ENCODE data around the gene KDM8.
"Not testable (repeated sequence)": the region's sequence is repeated elsewhere in the genome, so short reads cannot be mapped to it uniquely, and the experiment has no call there.

Gene KDM8

GRCh38 chr16:27200914-27201313 lies 2.4 kb upstream of the KDM8 start:
- H3K27ac ChIP-seq (ENCODE audit: low read depth in 2 of 2, low read length in 2 of 2); H3K9me3 ChIP-seq (ENCODE audit: control insufficient read depth in 2 of 2, low read length in 2 of 2); H3K27me3 ChIP-seq (ENCODE audit: control insufficient read depth in 2 of 2, insufficient read depth in 2 of 2, low read length in 2 of 2); H3K9ac ChIP-seq (ENCODE audit: low read depth in 1 of 2, low read length in 2 of 2); H3K36me3 ChIP-seq (ENCODE audit: control insufficient read depth in 2 of 2, insufficient read depth in 2 of 2, low read length in 2 of 2); H3K4me3 ChIP-seq (ENCODE audit: low read length in 2 of 2): not testable (repeated sequence)
- peaks cover 9 to 16% of the 10 kb centered on the region in 2 donors for H3K4me1 ChIP-seq (ENCODE audit: control insufficient read depth in 2 of 2, insufficient read depth in 2 of 2, low read length in 2 of 2)

DNA sequence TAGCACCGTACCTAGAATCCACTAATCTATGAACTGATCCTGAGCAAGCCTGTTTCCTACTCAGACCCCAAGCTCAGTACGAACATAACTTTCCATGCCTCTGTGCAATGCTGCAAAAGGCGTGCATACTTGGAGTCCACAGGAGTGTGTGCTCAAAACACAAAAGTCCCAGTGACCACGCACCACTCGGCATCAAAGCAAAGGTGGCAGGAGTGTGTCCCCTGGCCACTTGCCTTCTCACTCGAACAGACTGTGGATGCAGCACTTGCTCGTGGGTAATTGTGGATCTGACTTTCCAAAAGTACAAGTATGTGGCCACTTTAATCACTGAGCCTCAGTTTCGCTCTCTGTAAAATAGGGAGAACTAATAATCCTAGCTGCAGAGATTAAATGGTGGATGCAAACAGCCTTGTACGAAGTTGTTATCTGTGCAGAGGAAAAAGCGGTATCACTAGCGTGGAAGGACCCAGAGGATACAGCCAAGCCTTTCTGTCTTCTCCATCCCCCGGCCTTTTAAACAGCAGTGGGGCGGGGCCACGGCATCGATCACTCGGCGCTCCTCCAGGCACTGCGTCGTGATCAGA lies 311 bp upstream of the KDM8 start:
- H3K27ac ChIP-seq (ENCODE audit: low read depth in 2 of 2, low read length in 2 of 2), result peak overlapping the region; percentile 99 to 100

GRCh38 chr16:27204312-27204915 lies 1.1 kb downstream of the KDM8 start:
- Histone ChIP-seq H3K9ac (ENCODE audit: low read depth in 1 of 2, low read length in 2 of 2) (peak overlapping the region; percentile 96 to 98), H3K27me3 (ENCODE audit: control insufficient read depth in 2 of 2, insufficient read depth in 2 of 2, low read length in 2 of 2) (no peaks in the 10 kb centered on the region), H3K4me1 (ENCODE audit: control insufficient read depth in 2 of 2, insufficient read depth in 2 of 2, low read length in 2 of 2) (peaks cover 13 to 30% of the 10 kb centered on the region in 2 donors), H3K4me3 (ENCODE audit: low read length in 2 of 2) (peak overlapping the region; percentile 94 to 96), H3K36me3 (ENCODE audit: control insufficient read depth in 2 of 2, insufficient read depth in 2 of 2, low read length in 2 of 2) (no peaks in the 10 kb centered on the region), H3K9me3 (ENCODE audit: control insufficient read depth in 2 of 2, low read length in 2 of 2) (no peaks in the 10 kb centered on the region), H3K27ac (ENCODE audit: low read depth in 2 of 2, low read length in 2 of 2) (peak overlapping the region; percentile 99 to 100)

More for the DNA sequence above, 311 bp upstream of the KDM8 start:
- Histone ChIP-seq H3K4me1 (ENCODE audit: control insufficient read depth in 2 of 2, insufficient read depth in 2 of 2, low read length in 2 of 2) (peaks cover 6 to 17% of the 10 kb centered on the region in 2 donors), H3K27me3 (ENCODE audit: control insufficient read depth in 2 of 2, insufficient read depth in 2 of 2, low read length in 2 of 2) (no peaks in the 10 kb centered on the region), H3K9ac (ENCODE audit: low read depth in 1 of 2, low read length in 2 of 2) (peak overlapping the region; percentile 92 to 99), H3K4me3 (ENCODE audit: low read length in 2 of 2) (peak overlapping the region; percentile 96 to 98), H3K9me3 (ENCODE audit: control insufficient read depth in 2 of 2, low read length in 2 of 2) (no peaks in the 10 kb centered on the region), H3K36me3 (ENCODE audit: control insufficient read depth in 2 of 2, insufficient read depth in 2 of 2, low read length in 2 of 2) (no peaks in the 10 kb centered on the region)

DNA sequence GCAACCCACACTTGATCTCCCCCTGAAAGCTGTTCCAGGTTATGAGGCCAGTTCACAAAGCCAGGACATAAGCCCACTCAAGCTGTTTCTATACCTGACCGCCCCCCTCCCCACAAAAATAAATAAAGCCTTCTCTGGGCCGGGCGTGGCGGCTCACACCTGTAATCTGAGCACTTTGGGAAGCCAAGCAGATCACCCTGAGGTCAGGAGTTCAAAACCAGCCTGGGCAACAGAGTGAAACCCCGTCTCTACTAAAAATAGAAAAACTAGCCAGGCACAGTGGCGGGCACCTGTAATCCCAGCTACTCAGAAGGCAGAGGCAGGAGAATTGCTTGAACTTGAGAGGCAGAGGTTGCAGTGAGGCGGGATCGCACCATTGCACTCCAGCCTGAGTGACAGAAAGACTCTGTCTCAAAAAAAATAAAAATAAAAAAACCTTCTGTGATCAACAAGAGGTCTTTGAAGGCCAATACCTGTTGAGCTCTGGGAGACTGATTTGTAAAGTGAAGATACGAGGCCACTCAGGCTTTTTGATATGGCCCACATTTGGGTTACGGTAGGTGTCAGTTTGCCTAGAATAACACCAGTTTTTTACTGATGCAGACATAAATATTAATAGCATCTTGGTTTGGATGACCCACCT lies 2.2 kb downstream of the KDM8 start:
- Histone ChIP-seq H3K36me3 (ENCODE audit: control insufficient read depth in 2 of 2, insufficient read depth in 2 of 2, low read length in 2 of 2) (peaks cover 5 to 7% of the 10 kb centered on the region in 2 donors), H3K9me3 (ENCODE audit: control insufficient read depth in 2 of 2, low read length in 2 of 2) (no peaks in the 10 kb centered on the region), H3K27me3 (ENCODE audit: control insufficient read depth in 2 of 2, insufficient read depth in 2 of 2, low read length in 2 of 2) (no peaks in the 10 kb centered on the region), H3K4me3 (ENCODE audit: low read length in 2 of 2) (no peak overlapping the region), H3K4me1 (ENCODE audit: control insufficient read depth in 2 of 2, insufficient read depth in 2 of 2, low read length in 2 of 2) (peaks cover 13 to 31% of the 10 kb centered on the region in 2 donors), H3K27ac (ENCODE audit: low read depth in 2 of 2, low read length in 2 of 2) (no peak overlapping the region), H3K9ac (ENCODE audit: low read depth in 1 of 2, low read length in 2 of 2) (no peak overlapping the region)

- H3K9ac ChIP-seq (ENCODE audit: low read depth in 1 of 2, low read length in 2 of 2); H3K9me3 ChIP-seq (ENCODE audit: control insufficient read depth in 2 of 2, low read length in 2 of 2); H3K4me3 ChIP-seq (ENCODE audit: low read length in 2 of 2); H3K27ac ChIP-seq (ENCODE audit: low read depth in 2 of 2, low read length in 2 of 2); H3K27me3 ChIP-seq (ENCODE audit: control insufficient read depth in 2 of 2, insufficient read depth in 2 of 2, low read length in 2 of 2): not testable (repeated sequence)
- Histone ChIP-seq H3K4me1 (ENCODE audit: control insufficient read depth in 2 of 2, insufficient read depth in 2 of 2, low read length in 2 of 2) (peaks cover 13 to 31% of the 10 kb centered on the region in 2 donors), H3K36me3 (ENCODE audit: control insufficient read depth in 2 of 2, insufficient read depth in 2 of 2, low read length in 2 of 2) (peaks cover 6 to 12% of the 10 kb centered on the region in 2 donors)
These were observed 3.8 kb downstream of the KDM8 start for GRCh38 chr16:27207121-27207520.

- Histone ChIP-seq H3K4me1 (ENCODE audit: control insufficient read depth in 2 of 2, insufficient read depth in 2 of 2, low read length in 2 of 2) (peaks cover 8 to 27% of the 10 kb centered on the region in 2 donors), H3K36me3 (ENCODE audit: control insufficient read depth in 2 of 2, insufficient read depth in 2 of 2, low read length in 2 of 2) (peaks cover 6 to 12% of the 10 kb centered on the region in 2 donors), H3K9me3 (ENCODE audit: control insufficient read depth in 2 of 2, low read length in 2 of 2) (no peaks in the 10 kb centered on the region), H3K9ac (ENCODE audit: low read depth in 1 of 2, low read length in 2 of 2) (peak overlapping the region in 1 of 2 donors; percentile 5), H3K4me3 (ENCODE audit: low read length in 2 of 2) (peak overlapping the region; percentile 29 to 41), H3K27ac (ENCODE audit: low read depth in 2 of 2, low read length in 2 of 2) (peak overlapping the region; percentile 52 to 85), H3K27me3 (ENCODE audit: control insufficient read depth in 2 of 2, insufficient read depth in 2 of 2, low read length in 2 of 2) (no peaks in the 10 kb centered on the region)
These were observed 4.9 kb downstream of the KDM8 start for GRCh38 chr16:27208081-27208680.

DNA sequence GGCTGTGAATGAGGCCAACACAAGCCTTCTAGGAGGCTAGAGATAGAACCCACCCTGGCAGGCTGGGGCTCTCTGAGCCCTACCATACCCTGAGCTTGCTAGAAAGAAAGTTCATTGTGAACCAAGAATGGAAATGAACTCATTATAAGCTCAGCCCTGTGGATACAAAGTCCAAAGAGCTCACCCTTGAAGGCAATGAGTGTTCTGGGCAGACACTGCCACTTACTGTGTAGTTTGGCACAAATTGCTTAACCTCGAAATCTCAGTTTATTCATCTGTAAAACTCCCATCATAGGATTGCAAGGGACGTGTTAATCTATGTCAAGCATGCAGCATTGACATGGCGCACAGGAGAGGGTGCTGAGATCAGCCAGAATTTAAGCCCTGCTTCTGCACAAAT lies 5.5 kb downstream of the KDM8 start:
- peak overlapping the region; percentile 52 to 85 for H3K27ac ChIP-seq (ENCODE audit: low read depth in 2 of 2, low read length in 2 of 2)
- H3K36me3 ChIP-seq (ENCODE audit: control insufficient read depth in 2 of 2, insufficient read depth in 2 of 2, low read length in 2 of 2), result peaks cover 6 to 12% of the 10 kb centered on the region in 2 donors
- peaks cover 8 to 27% of the 10 kb centered on the region in 2 donors for H3K4me1 ChIP-seq (ENCODE audit: control insufficient read depth in 2 of 2, insufficient read depth in 2 of 2, low read length in 2 of 2)

DNA sequence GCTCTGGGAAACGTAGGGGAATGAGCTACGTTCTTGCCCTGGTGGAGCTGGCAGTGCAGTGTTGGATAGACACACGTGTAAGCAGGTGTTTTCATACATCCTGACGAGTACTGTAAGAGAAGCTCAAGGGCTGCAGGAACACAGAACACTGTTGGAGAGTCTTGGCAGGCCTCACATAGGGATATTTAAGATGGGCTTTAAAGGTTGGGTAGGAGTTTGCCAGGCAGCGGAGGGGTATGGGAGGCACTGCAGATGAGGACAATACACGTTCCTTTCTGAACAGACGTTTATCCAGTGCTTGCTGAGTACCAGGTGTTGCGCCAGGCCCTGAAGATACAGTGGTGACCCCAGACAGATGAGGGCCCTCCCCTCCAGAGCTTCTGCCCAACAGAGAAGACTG lies 6.3 kb downstream of the KDM8 start:
- peaks cover 6 to 14% of the 10 kb centered on the region in 2 donors for H3K36me3 ChIP-seq (ENCODE audit: control insufficient read depth in 2 of 2, insufficient read depth in 2 of 2, low read length in 2 of 2)
- no peaks in the 10 kb centered on the region for H3K9me3 ChIP-seq (ENCODE audit: control insufficient read depth in 2 of 2, low read length in 2 of 2)
- no peak overlapping the region for H3K4me3 ChIP-seq (ENCODE audit: low read length in 2 of 2)
- H3K27ac ChIP-seq (ENCODE audit: low read depth in 2 of 2, low read length in 2 of 2), result no peak overlapping the region
- peaks cover 9 to 28% of the 10 kb centered on the region in 2 donors for H3K4me1 ChIP-seq (ENCODE audit: control insufficient read depth in 2 of 2, insufficient read depth in 2 of 2, low read length in 2 of 2)
- no peak overlapping the region for H3K9ac ChIP-seq (ENCODE audit: low read depth in 1 of 2, low read length in 2 of 2)
- no peaks in the 10 kb centered on the region for H3K27me3 ChIP-seq (ENCODE audit: control insufficient read depth in 2 of 2, insufficient read depth in 2 of 2, low read length in 2 of 2)

More for the DNA sequence above, 5.5 kb downstream of the KDM8 start:
- H3K9me3 ChIP-seq (ENCODE audit: control insufficient read depth in 2 of 2, low read length in 2 of 2), result no peaks in the 10 kb centered on the region
- no peaks in the 10 kb centered on the region for H3K27me3 ChIP-seq (ENCODE audit: control insufficient read depth in 2 of 2, insufficient read depth in 2 of 2, low read length in 2 of 2)
- no peak overlapping the region for H3K9ac ChIP-seq (ENCODE audit: low read depth in 1 of 2, low read length in 2 of 2)
- H3K4me3 ChIP-seq (ENCODE audit: low read length in 2 of 2), result peak overlapping the region; percentile 29 to 41

DNA sequence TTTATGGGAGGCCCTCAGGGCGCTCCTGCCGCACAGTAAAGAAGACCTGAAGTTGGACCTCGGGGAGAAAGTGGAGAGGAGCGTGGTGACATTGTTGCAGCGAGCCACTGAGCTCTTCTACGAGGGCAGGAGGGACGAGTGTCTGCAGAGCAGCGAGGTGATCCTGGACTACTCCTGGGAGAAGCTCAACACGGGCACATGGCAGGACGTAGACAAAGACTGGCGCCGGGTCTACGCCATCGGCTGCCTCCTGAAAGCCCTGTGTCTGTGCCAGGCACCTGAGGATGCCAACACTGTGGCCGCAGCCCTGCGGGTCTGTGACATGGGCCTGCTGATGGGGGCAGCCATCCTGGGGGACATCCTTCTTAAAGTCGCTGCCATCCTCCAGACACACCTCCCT lies 6.8 kb downstream of the KDM8 start:
- Histone ChIP-seq H3K27me3 (ENCODE audit: control insufficient read depth in 2 of 2, insufficient read depth in 2 of 2, low read length in 2 of 2) (no peaks in the 10 kb centered on the region), H3K9ac (ENCODE audit: low read depth in 1 of 2, low read length in 2 of 2) (no peak overlapping the region), H3K4me3 (ENCODE audit: low read length in 2 of 2) (no peak overlapping the region), H3K27ac (ENCODE audit: low read depth in 2 of 2, low read length in 2 of 2) (no peak overlapping the region), H3K4me1 (ENCODE audit: control insufficient read depth in 2 of 2, insufficient read depth in 2 of 2, low read length in 2 of 2) (peaks cover 14 to 32% of the 10 kb centered on the region in 2 donors), H3K36me3 (ENCODE audit: control insufficient read depth in 2 of 2, insufficient read depth in 2 of 2, low read length in 2 of 2) (peaks cover 6 to 17% of the 10 kb centered on the region in 2 donors), H3K9me3 (ENCODE audit: control insufficient read depth in 2 of 2, low read length in 2 of 2) (no peaks in the 10 kb centered on the region)

GRCh38 chr16:27211026-27211425 lies 7.7 kb downstream of the KDM8 start:
- Histone ChIP-seq H3K9me3 (ENCODE audit: control insufficient read depth in 2 of 2, low read length in 2 of 2) (no peaks in the 10 kb centered on the region), H3K4me3 (ENCODE audit: low read length in 2 of 2) (no peak overlapping the region), H3K27me3 (ENCODE audit: control insufficient read depth in 2 of 2, insufficient read depth in 2 of 2, low read length in 2 of 2) (no peaks in the 10 kb centered on the region), H3K27ac (ENCODE audit: low read depth in 2 of 2, low read length in 2 of 2) (no peak overlapping the region), H3K36me3 (ENCODE audit: control insufficient read depth in 2 of 2, insufficient read depth in 2 of 2, low read length in 2 of 2) (peaks cover 6 to 17% of the 10 kb centered on the region in 2 donors), H3K4me1 (ENCODE audit: control insufficient read depth in 2 of 2, insufficient read depth in 2 of 2, low read length in 2 of 2) (peaks cover 14 to 32% of the 10 kb centered on the region in 2 donors), H3K9ac (ENCODE audit: low read depth in 1 of 2, low read length in 2 of 2) (no peak overlapping the region)

Measured in mucosa of rectum (tissue), 2 donors.